H1 (cell line): Measurements from ENCODE around the gene VEZT.

ENCODE experiments used
- CTCF ChIP-seq, 3 experiments: IDR thresholded peaks; 1 replicate in 2 of 3; 2 replicates in 1 of 3; pipeline versions ENCODE4 v1.5.1 to v1.6.1; 2011; ENCODE audit warnings: low read length in 3 of 3, mild to moderate bottlenecking in 3 of 3, inconsistent platforms in 2 of 3, low read depth in 1 of 3, moderate library complexity in 1 of 3; ENCODE audit not compliant: insufficient read depth in 1 of 3; ENCODE audit errors: control extremely low read depth in 1 of 3
- EP300 ChIP-seq, 2 experiments: IDR thresholded peaks; 1 replicate in 1 of 2; 2 replicates in 1 of 2; pipeline ENCODE4 v1.6.1; 2011 to 2012; ENCODE audit warnings: low read depth in 2 of 2, low read length in 2 of 2, mild to moderate bottlenecking in 2 of 2, borderline replicate concordance in 1 of 2, inconsistent platforms in 1 of 2, moderate library complexity in 1 of 2
- EZH2 ChIP-seq: fragments of 200-600 bp; sonication (generic); IDR thresholded peaks from 2 replicates; pipeline ENCODE4 v1.7.1; 2012; ENCODE audit warnings: low read depth, mild to moderate bottlenecking, moderate library complexity, low read length, inconsistent platforms; ENCODE audit not compliant: severe bottlenecking
- NRF1 ChIP-seq: IDR thresholded peaks from 2 replicates; pipeline ENCODE4 v1.6.1; 2011; ENCODE audit warnings: mild to moderate bottlenecking, low read depth, low read length, improper control_type of control experiment
- YY1 ChIP-seq: IDR thresholded peaks from 2 replicates; pipeline ENCODE4 v1.6.1; 2011; ENCODE audit warnings: low read depth, mild to moderate bottlenecking, low read length

- TF ChIP-seq EZH2 (no peak), CTCF (IDR thresholded peaks at IDR 0.05; ENCODE audit: control extremely low read depth in 1 of 3, insufficient read depth in 1 of 3, low read depth in 1 of 3, low read length in 3 of 3) (no peak), EP300 (IDR thresholded peaks at IDR 0.05; ENCODE audit: borderline replicate concordance in 1 of 2, low read depth in 2 of 2, low read length in 2 of 2) (no peak), NRF1 (no peak), YY1 (no peak)
Measured at GRCh38 chr12:95337146-95337545, 119.5 kb downstream of the VEZT start.
